Right lung (tissue), 10 donors: ENCODE results near the gene C9orf78. TPM values are rescaled to one million over a fixed set of nuclear protein-coding genes. Genes with fewer than 3 reads are reported as not detected.

Experiments
- DNase-seq, 2 donors: peaks; one replicate each; pipeline ENCODE4 v3.0.0-alpha.2; 2013
- long read RNA-seq, 8 donors: transcript quantifications; one replicate each; lab custom pipeline, GENCODE V29; 2026
- polyA plus RNA-seq, 5 donors: library from polyadenylated mRNA; unstranded; fragments of 120-200 nt; gene quantifications; one replicate each; pipeline versions ENCODE4 v1.2.1 to v1.2.3, GENCODE V29; 2013; ENCODE audit warnings: inconsistent platforms in 1 of 5, low replicate concordance in 1 of 5; ENCODE audit not compliant: insufficient read length in 5 of 5, insufficient read depth in 1 of 5

Gene C9orf78
- polyA plus RNA-seq: 10 to 100 TPM; 61.3 to 86.0 (median 70.0) TPM
- long read RNA-seq, donor 1, transcript C9orf78-201 (9 exons, 1,795 nt): major isoform, 20 of 96 reads
- long read RNA-seq, donor 1, partial matches to known transcripts: 74 of 96 reads
- long read RNA-seq, donor 1, other reads (novel, unspliced or antisense): 0 of 96 reads
- long read RNA-seq, donor 2, transcript C9orf78-201 (9 exons, 1,795 nt): major isoform, 15 of 16 reads
- long read RNA-seq, donor 2, partial matches to known transcripts: 0 of 16 reads
- long read RNA-seq, donor 2, other reads (novel, unspliced or antisense): 0 of 16 reads
- long read RNA-seq, donor 3, transcript C9orf78-201 (9 exons, 1,795 nt): major isoform, 11 of 11 reads
- long read RNA-seq, donor 3, partial matches to known transcripts: 0 of 11 reads
- long read RNA-seq, donor 3, other reads (novel, unspliced or antisense): 0 of 11 reads
- long read RNA-seq, donor 4, transcript C9orf78-201 (9 exons, 1,795 nt): major isoform, 15 of 15 reads
- long read RNA-seq, donor 4, partial matches to known transcripts: 0 of 15 reads
- long read RNA-seq, donor 4, other reads (novel, unspliced or antisense): 0 of 15 reads
- long read RNA-seq, donor 5, transcript C9orf78-201 (9 exons, 1,795 nt): major isoform, 17 of 27 reads
- long read RNA-seq, donor 5, partial matches to known transcripts: 10 of 27 reads
- long read RNA-seq, donor 5, other reads (novel, unspliced or antisense): 0 of 27 reads
- long read RNA-seq, donor 6, transcript C9orf78-201 (9 exons, 1,795 nt): major isoform, 21 of 29 reads
- long read RNA-seq, donor 6, partial matches to known transcripts: 8 of 29 reads
- long read RNA-seq, donor 6, other reads (novel, unspliced or antisense): 0 of 29 reads
- long read RNA-seq, donor 7, transcript C9orf78-201 (9 exons, 1,795 nt): major isoform, 12 of 12 reads
- long read RNA-seq, donor 7, partial matches to known transcripts: 0 of 12 reads
- long read RNA-seq, donor 7, other reads (novel, unspliced or antisense): 0 of 12 reads
- long read RNA-seq, donor 8, transcript C9orf78-201 (9 exons, 1,795 nt): major isoform, 8 of 8 reads
- long read RNA-seq, donor 8, partial matches to known transcripts: 0 of 8 reads
- long read RNA-seq, donor 8, other reads (novel, unspliced or antisense): 0 of 8 reads

- DNase-seq: peak; percentile 97 to 98
Observed at GRCh38 chr9:129835128-129835859, at the start of gene C9orf78, which contains the start of gene USP20. Gene C9orf78, minus strand, starts transcription at chr9:129835275. Its CDS starts 54 bp downstream, at chr9:129835221. Gene USP20, plus strand, starts transcription at chr9:129835458. Its CDS starts 17,098 bp downstream, at chr9:129852556.

DNA sequence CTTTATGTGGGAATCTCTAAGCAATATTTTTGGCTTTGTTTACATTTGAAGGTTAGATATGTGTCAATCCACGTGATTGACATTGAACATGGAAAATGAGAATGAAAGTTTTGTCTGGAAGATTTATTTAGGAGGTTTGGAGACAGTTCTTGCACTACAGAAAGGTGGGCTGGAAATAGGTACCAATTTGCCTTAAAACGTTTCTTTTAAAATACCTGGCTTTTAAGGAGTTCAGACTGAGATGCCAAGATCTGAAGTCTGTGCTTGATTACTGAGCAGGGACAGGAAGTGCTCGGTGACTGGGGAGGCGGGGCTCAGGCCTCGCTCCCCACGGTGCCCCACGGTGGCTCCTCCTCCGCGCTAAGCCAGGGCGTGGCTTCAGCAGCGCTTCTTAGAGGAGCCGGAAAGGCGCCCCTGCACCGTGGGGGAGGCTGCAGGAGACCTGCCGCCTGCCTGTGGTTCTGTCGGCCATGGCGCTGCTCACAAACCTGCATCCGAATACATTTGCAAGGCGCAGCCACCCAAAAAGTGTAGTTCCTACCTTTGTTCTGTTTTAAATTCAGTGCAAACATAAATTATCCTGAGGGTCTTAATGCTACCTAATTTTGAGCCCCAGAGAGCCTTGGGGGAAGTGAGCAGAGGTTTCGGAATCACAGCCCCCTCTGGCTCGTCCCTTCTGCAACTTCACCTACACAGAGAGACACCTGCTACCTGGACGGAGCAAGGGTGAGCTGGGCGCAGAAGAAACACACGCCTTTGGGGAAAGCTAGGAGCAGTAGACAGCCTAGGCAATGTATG lies 49.3 kb upstream of the C9orf78 start:
- DNase-seq: peak; percentile 74 to 75

DNA sequence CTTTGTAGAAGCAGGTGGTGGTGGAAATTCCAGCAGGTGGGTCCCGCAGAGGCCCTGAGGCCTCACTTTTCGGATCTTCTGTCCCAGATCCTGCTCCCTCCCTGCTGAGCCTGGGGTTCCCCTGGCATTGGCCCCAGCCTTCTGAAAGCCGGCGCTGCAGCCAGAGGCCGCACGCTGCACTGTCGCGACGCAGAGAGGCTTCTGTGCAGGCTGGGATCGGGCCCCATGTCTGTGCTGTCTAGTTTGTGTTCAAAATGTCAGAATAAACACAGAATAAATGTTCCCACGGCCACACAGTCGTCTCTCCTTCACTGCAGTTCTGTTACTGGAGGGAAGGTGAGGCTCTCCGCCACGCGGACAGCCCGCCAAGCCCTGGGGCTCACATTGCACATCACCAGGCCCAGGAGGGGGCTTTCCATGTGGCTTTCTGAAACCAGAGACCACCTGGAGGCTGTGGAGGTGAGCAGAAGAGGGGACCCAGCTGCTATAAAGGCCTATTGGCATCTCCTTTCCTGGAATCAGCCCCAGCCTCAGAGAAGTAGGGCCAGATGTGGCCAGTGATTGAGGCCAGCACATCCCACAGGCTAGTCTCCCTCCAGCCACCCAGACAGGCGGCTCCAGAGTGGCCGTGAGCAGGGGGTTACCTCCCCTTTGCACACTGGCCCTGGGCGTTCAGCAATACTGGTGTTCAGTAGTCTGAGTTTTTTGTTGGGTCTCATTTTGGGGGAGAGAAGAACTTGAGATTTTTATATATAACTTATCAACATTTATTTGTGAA lies 46.7 kb upstream of the C9orf78 start:
- DNase-seq: no peak

GRCh38 chr9:129880654-129881546 lies 45.8 kb upstream of the C9orf78 start:
- DNase-seq: no peak

- no peak for DNase-seq
Observed at GRCh38 chr9:129879991-129880653, 45.0 kb upstream of the C9orf78 start.

DNA sequence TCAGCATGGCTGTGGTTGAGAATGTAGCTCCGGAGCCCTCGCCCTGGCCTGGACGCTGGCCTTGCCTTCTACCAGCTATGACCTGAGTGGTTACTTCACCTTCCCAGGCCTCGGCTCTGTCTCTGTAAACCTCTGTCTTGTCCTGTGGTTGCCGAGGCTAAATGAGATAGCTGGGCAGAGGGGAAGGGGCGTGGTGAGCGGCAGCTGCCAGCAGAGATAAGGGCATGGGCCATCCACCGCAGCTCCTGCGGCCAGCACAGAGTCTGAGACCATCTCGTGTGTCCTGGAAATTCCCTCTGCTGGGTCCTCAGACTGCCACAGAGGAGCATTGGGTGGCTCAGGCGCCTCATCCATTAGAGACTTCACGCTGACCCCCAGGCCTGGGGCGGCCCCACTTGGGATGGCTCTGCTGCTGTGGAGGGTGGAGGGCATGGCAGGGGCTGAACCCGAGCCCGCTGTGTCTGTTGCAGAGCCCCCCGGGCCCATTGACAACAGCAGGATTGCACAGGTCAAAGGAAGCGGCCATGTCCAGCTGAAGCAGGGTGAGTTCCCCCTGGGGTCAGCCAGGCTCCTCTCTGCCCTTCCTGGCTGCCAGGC lies 44.1 kb upstream of the C9orf78 start:
- no peak for DNase-seq

GRCh38 chr9:129878291-129878690 lies 43.2 kb upstream of the C9orf78 start:
- DNase-seq: no peak

- DNase-seq: no peak
Observed at GRCh38 chr9:129876815-129877214, 41.7 kb upstream of the C9orf78 start.

- DNase-seq: no peak
Observed at GRCh38 chr9:129875687-129876395, 40.8 kb upstream of the C9orf78 start.

GRCh38 chr9:129875181-129875611 lies 40.1 kb upstream of the C9orf78 start:
- DNase-seq: no peak

DNA sequence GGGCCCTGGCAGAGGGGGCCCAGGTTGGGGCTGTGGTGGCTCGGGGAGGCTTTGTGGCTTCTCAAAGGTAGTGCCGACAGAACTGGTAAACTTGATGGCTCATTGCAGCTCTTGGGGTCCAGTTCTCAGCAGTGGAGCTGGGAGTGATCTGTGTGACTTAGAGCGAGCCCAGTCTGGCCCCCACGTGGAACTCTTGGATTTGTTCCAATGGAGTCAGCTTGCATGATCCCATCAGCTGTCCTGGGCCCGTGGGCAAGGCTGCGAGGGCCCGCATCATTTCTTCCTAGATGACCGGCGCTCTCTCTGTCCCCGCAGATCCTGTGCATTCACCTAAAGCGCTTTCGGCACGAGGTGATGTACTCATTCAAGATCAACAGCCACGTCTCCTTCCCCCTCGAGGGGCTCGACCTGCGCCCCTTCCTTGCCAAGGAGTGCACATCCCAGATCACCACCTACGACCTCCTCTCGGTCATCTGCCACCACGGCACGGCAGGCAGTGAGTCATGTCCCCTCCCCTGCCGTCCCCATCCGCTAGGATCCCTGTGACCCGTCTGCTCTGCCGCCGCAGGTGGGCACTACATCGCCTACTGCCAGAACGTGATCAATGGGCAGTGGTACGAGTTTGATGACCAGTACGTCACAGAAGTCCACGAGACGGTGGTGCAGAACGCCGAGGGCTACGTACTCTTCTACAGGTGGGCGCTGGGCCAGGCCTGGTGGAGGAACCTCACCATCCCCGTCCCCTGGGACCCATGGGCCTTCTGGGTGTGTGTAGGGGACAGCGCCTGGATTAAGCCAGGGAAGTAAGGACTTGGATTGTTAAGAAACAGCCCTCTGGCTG lies 39.4 kb upstream of the C9orf78 start:
- no peak for DNase-seq

GRCh38 chr9:129873563-129874190 lies 38.6 kb upstream of the C9orf78 start:
- no peak for DNase-seq

DNA sequence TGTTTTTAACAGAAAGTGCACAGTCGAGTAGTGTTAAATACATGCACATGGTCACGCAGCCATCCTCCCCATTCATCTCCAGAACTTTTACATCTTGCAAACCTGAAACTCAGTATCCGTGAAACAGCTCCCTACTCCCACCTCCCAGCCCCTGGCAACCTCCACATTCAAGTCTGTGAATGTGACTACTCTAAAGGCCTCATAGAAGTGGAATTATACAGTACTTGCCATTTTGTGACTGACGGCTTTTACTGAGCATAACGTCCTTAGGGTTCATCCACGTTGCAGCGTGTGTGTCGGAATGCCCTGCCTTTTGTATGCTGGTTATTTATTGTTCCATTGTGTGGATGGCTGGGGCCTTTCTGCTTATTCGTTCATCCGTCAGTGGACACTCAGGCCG lies 36.0 kb upstream of the C9orf78 start:
- DNase-seq: no peak

- no peak for DNase-seq
Observed at GRCh38 chr9:129869585-129870501, 34.8 kb upstream of the C9orf78 start.
